CD4-positive, CD25-positive, alpha-beta regulatory T cell (primary cell): ENCODE results near the gene DYNC1I1. TPM values are rescaled to one million over a fixed set of nuclear protein-coding genes. Genes with fewer than 3 reads are reported as not detected.

Source experiments
- ATAC-seq, 2 donors: fragments of 150-1000 bp; cut with Tn5 transposase; one replicate each; pipeline ENCODE4 v1.10.0; 2021; ENCODE audit warnings: low read depth in 2 of 2, moderate number of reproducible peaks in 2 of 2, moderate library complexity in 1 of 2
- DNase-seq, 3 donors: peaks; one replicate each; pipeline versions ENCODE4 v3.0.0 to v3.0.0-alpha.2; 2012 to 2022; ENCODE audit warnings: mixed read lengths in 1 of 3
- H3K27ac ChIP-seq: one replicate; pipeline ENCODE4 v1.7.0; 2013; ENCODE audit warnings: mild to moderate bottlenecking, low read length; ENCODE audit not compliant: insufficient read depth, poor library complexity, severe bottlenecking
- H3K27me3 ChIP-seq: one replicate; pipeline ENCODE4 v1.7.0; 2013; ENCODE audit warnings: low read length; ENCODE audit not compliant: control insufficient read depth, insufficient read depth
- H3K36me3 ChIP-seq: one replicate; pipeline ENCODE4 v1.7.0; 2013; ENCODE audit warnings: mild to moderate bottlenecking, low read length, moderate library complexity; ENCODE audit not compliant: control insufficient read depth, insufficient read depth
- H3K4me1 ChIP-seq: 2 replicates; pipeline ENCODE4 v1.7.0; 2013; ENCODE audit warnings: mild to moderate bottlenecking, low read length; ENCODE audit not compliant: insufficient read depth, control insufficient read depth, poor library complexity, severe bottlenecking
- H3K4me3 ChIP-seq: one replicate; pipeline ENCODE4 v1.7.0; 2013; ENCODE audit warnings: low read depth, mild to moderate bottlenecking, low read length, moderate library complexity
- H3K9me3 ChIP-seq, 2 experiments: 1 replicate in 1 of 2; 2 replicates in 1 of 2; pipeline ENCODE4 v1.7.0; 2013; ENCODE audit warnings: low read length in 2 of 2, mild to moderate bottlenecking in 1 of 2, moderate library complexity in 1 of 2; ENCODE audit not compliant: control insufficient read depth in 2 of 2
- H3K27ac Mint-ChIP-seq, 3 donors: one replicate each; pipeline ENCODE4 v1.8.0; 2020 to 2022; ENCODE audit warnings: mild to moderate bottlenecking in 3 of 3, mixed read lengths in 3 of 3, moderate library complexity in 2 of 3
- H3K27me3 Mint-ChIP-seq: one replicate; pipeline ENCODE4 v1.8.0; 2022; ENCODE audit warnings: mild to moderate bottlenecking, mixed read lengths
- H3K36me3 Mint-ChIP-seq: one replicate; pipeline ENCODE4 v1.8.0; 2020; ENCODE audit warnings: mixed read lengths
- H3K4me1 Mint-ChIP-seq, 4 donors: one replicate each; pipeline ENCODE4 v1.8.0; 2020 to 2022; ENCODE audit warnings: mixed read lengths in 4 of 4, mild to moderate bottlenecking in 1 of 4
- H3K4me3 Mint-ChIP-seq, 4 donors: one replicate each; pipeline ENCODE4 v1.8.0; 2020 to 2022; ENCODE audit warnings: mild to moderate bottlenecking in 4 of 4, mixed read lengths in 4 of 4, moderate library complexity in 3 of 4
- H3K9me3 Mint-ChIP-seq, 7 donors: one replicate each; pipeline ENCODE4 v1.8.0; 2020 to 2022; ENCODE audit warnings: mixed read lengths in 7 of 7, mild to moderate bottlenecking in 3 of 7, moderate library complexity in 2 of 7
- polyA plus RNA-seq, 4 donors: library from polyadenylated mRNA; unstranded; fragments of 300-500 nt; fragmentation: Illumina TruSeq; gene quantifications; one replicate each; pipeline ENCODE4 v1.2.3, GENCODE V29; 2021
- total RNA-seq: library from RNA; stranded (reverse); gene quantifications from one replicate; pipeline ENCODE4 v1.2.3, GENCODE V29; 2022

The DYNC1I1 gene
- total and polyA plus RNA-seq, 5 donors from 2014 or later = not detected

- Histone ChIP-seq H3K4me1 (no peaks in the 10 kb centered on the region), H3K27ac (no peak overlapping the region), H3K27me3 (peaks cover 15% of the 10 kb centered on the region), H3K36me3 (no peaks in the 10 kb centered on the region), H3K4me3 (no peak overlapping the region), H3K9me3 (no peaks in the 10 kb centered on the region)
- DNase-seq (no peak), ATAC-seq (no peak)
- Mint-ChIP-seq H3K9me3 (peaks cover 0 to 2% (median 0%) of the 10 kb centered on the region in 7 donors), H3K27ac (no peak overlapping the region), H3K4me3 (no peak overlapping the region), H3K4me1 (peaks cover 0 to 3% (median 0%) of the 10 kb centered on the region in 4 donors), H3K36me3 (no peaks in the 10 kb centered on the region), H3K27me3 (peaks cover 26% of the 10 kb centered on the region)
Measured at GRCh38 chr7:95776561-95777185, 4.3 kb downstream of the DYNC1I1 start.

DNA sequence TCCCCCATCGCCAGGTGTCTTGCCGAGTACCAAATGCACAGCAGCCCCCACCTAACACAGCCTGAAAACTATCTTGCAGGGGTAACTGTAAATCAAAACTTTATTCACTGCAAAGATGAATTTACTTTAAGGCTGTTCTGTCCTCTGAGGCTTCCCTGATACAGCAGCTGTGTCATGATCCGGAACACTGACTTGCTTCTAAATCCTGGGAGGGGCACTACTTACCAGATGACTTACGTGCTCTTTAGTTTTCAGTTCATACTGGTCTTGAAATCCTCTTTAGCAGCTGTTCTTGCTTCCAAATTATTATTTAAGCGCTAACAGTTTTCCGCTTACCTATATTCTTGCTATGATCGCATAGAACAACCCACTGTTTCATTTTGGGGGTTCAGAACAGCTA is 4.9 kb downstream of the DYNC1I1 start:
- DNase-seq = no peak
- Histone ChIP-seq H3K27me3 (peaks cover 15% of the 10 kb centered on the region), H3K4me3 (no peak overlapping the region), H3K9me3 (no peaks in the 10 kb centered on the region), H3K4me1 (no peaks in the 10 kb centered on the region), H3K36me3 (no peaks in the 10 kb centered on the region), H3K27ac (no peak overlapping the region)
- Mint-ChIP-seq H3K9me3 (peaks cover 0 to 3% (median 0%) of the 10 kb centered on the region in 7 donors), H3K27me3 (peaks cover 26% of the 10 kb centered on the region), H3K4me1 (peaks cover 0 to under 1% (median 0%) of the 10 kb centered on the region in 4 donors), H3K4me3 (no peak overlapping the region), H3K27ac (no peak overlapping the region), H3K36me3 (no peaks in the 10 kb centered on the region)
- no peak for ATAC-seq

DNA sequence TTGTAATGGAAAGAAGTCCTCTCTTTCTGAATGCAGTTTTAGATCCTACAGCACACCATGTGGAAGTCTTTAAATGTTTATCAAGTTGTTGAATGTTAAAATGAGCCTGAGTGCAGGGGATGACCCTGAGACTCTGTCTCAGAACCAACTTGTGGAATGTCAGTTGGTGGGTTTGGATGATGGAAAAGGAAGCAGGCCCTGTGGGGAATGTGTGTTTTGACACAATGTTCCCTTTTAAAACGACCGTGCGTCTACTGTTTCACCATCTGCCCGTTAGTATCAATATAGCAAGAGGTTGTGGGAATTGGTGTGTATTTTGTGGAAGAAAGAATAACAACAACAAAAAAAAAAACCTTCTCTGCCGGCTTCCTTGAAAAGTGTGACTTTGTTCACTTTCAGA is 8.3 kb downstream of the DYNC1I1 start:
- no peaks in the 10 kb centered on the region for H3K27me3 ChIP-seq
- no peaks in the 10 kb centered on the region for H3K36me3 Mint-ChIP-seq
- no peak overlapping the region for H3K27ac Mint-ChIP-seq
- H3K9me3 Mint-ChIP-seq = peaks cover 0 to 5% (median 0%) of the 10 kb centered on the region in 7 donors
- H3K4me3 ChIP-seq = no peak overlapping the region
- H3K4me1 ChIP-seq = no peaks in the 10 kb centered on the region
- no peaks in the 10 kb centered on the region for H3K27me3 Mint-ChIP-seq
- H3K4me1 Mint-ChIP-seq = no peaks in the 10 kb centered on the region
- ATAC-seq = no peak
- no peaks in the 10 kb centered on the region for H3K9me3 ChIP-seq
- H3K36me3 ChIP-seq = no peaks in the 10 kb centered on the region
- DNase-seq = no peak
- H3K4me3 Mint-ChIP-seq = no peak overlapping the region
- no peak overlapping the region for H3K27ac ChIP-seq

DNA sequence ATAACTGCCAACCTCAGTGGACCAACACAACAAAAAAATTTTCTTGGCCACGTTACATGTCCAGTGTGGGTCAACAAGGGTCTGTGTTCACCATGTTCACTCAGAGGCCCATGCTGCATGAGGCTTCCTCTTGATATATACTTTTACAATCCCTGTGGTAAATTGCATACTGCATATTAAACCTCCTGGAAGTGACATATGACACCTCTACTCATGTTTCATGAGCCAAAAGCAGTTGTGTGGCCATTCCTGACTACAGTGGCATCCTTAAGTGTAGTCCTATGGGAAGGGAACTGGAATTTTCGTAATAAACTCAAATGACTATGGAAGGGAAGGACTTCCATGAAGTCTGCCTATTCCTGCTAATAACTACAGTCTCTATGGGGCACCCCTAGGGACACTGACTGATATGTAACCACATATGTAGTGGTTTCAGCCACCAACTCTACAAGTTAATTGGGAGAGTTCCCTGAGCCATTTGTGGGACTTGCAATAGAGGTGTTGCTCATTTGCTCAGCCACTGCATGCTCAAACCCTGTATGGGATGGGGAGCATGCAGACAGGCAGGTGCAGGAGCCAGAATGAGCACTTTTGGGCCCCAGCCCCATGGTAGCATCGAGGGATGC is 9.7 kb downstream of the DYNC1I1 start:
- H3K36me3 Mint-ChIP-seq = no peaks in the 10 kb centered on the region
- H3K4me3 Mint-ChIP-seq = no peak overlapping the region
- ATAC-seq (no peak), DNase-seq (no peak)
- H3K4me1 Mint-ChIP-seq = no peaks in the 10 kb centered on the region
- no peak overlapping the region for H3K4me3 ChIP-seq
- peaks cover 0 to 5% (median 0%) of the 10 kb centered on the region in 7 donors for H3K9me3 Mint-ChIP-seq
- no peak overlapping the region for H3K27ac ChIP-seq
- no peaks in the 10 kb centered on the region for H3K36me3 ChIP-seq
- H3K4me1 ChIP-seq = no peaks in the 10 kb centered on the region
- no peaks in the 10 kb centered on the region for H3K9me3 ChIP-seq
- H3K27me3 Mint-ChIP-seq = no peaks in the 10 kb centered on the region
- no peaks in the 10 kb centered on the region for H3K27me3 ChIP-seq
- H3K27ac Mint-ChIP-seq = no peak overlapping the region

DNA sequence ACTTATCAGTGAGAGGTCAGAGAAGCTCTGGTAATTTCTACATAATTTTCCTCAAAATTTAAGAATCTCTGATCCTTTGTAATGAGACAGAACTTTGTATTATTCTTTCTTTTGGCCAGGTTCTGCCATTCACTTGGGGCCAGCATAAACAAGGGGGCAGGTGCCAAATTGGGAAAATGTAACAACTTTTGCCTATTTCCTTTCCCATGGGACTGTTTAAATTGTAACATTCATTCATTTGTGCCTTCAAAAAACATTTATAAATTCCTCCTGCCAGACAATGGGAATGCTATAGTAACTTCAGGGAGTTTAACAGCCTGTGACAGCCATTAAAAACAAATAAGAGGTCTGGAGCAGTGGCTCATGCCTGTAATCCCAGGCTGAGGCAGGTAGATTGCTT is 12.4 kb downstream of the DYNC1I1 start:
- no peaks in the 10 kb centered on the region for H3K36me3 Mint-ChIP-seq
- H3K9me3 Mint-ChIP-seq = peaks cover 0 to 7% (median 0%) of the 10 kb centered on the region in 7 donors
- no peaks in the 10 kb centered on the region for H3K9me3 ChIP-seq
- H3K36me3 ChIP-seq = no peaks in the 10 kb centered on the region
- ATAC-seq (no peak), DNase-seq (no peak)
- H3K4me1 ChIP-seq = no peaks in the 10 kb centered on the region
- H3K27ac Mint-ChIP-seq = no peak overlapping the region
- H3K4me1 Mint-ChIP-seq = no peaks in the 10 kb centered on the region
- no peaks in the 10 kb centered on the region for H3K27me3 ChIP-seq
- no peak overlapping the region for H3K27ac ChIP-seq
- H3K4me3 ChIP-seq = no peak overlapping the region
- H3K27me3 Mint-ChIP-seq = no peaks in the 10 kb centered on the region
- H3K4me3 Mint-ChIP-seq = no peak overlapping the region

- H3K4me3 Mint-ChIP-seq = no peak overlapping the region
- no peaks in the 10 kb centered on the region for H3K4me1 Mint-ChIP-seq
- no peak for ATAC-seq
- H3K27ac Mint-ChIP-seq = no peak overlapping the region
- Histone ChIP-seq H3K4me3 (no peak overlapping the region), H3K27me3 (no peaks in the 10 kb centered on the region), H3K9me3 (no peaks in the 10 kb centered on the region), H3K36me3 (no peaks in the 10 kb centered on the region), H3K27ac (no peak overlapping the region), H3K4me1 (no peaks in the 10 kb centered on the region)
- H3K36me3 Mint-ChIP-seq = no peaks in the 10 kb centered on the region
- no peaks in the 10 kb centered on the region for H3K27me3 Mint-ChIP-seq
- H3K9me3 Mint-ChIP-seq = peaks cover 0 to 7% (median 3%) of the 10 kb centered on the region in 7 donors
- DNase-seq = no peak
Measured at GRCh38 chr7:95788258-95788657, 15.9 kb downstream of the DYNC1I1 start.

GRCh38 chr7:95788884-95789283 is 16.5 kb downstream of the DYNC1I1 start:
- no peaks in the 10 kb centered on the region for H3K36me3 ChIP-seq

DNA sequence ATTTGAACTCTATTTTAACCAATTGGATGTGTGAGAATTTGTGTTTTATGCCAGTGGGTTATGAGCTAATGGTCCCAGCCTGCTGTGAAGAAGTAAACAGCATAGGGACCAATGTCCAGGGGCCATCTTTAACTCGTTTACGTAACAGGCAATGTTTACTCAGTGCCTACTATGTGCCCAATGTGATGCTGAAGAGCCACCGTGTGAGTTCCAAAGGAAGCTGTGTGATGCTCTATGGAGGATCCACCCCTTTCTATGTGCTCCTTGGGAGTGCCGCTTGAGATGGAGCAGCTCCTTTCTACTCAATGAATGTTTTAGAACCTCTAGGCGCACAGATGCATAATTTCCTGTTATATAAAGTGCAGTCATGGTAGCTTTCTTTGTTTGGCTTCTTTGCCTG is 21.3 kb downstream of the DYNC1I1 start:
- H3K27ac Mint-ChIP-seq = no peak overlapping the region

More at GRCh38 chr7:95788884-95789283, 16.5 kb downstream of the DYNC1I1 start:
- Mint-ChIP-seq H3K27me3 (no peaks in the 10 kb centered on the region), H3K27ac (no peak overlapping the region), H3K4me1 (no peaks in the 10 kb centered on the region), H3K9me3 (peaks cover 0 to 7% (median 3%) of the 10 kb centered on the region in 7 donors), H3K4me3 (no peak overlapping the region), H3K36me3 (no peaks in the 10 kb centered on the region)
- H3K4me1 ChIP-seq = no peaks in the 10 kb centered on the region
- ATAC-seq (no peak), DNase-seq (no peak)
- no peak overlapping the region for H3K27ac ChIP-seq
- no peaks in the 10 kb centered on the region for H3K9me3 ChIP-seq
- no peaks in the 10 kb centered on the region for H3K27me3 ChIP-seq
- H3K4me3 ChIP-seq = no peak overlapping the region

More for the DNA sequence above, 21.3 kb downstream of the DYNC1I1 start:
- no peak for ATAC-seq
- H3K4me1 Mint-ChIP-seq = no peaks in the 10 kb centered on the region
- DNase-seq = no peak
- no peaks in the 10 kb centered on the region for H3K27me3 Mint-ChIP-seq
- Histone ChIP-seq H3K4me3 (no peak overlapping the region), H3K4me1 (no peaks in the 10 kb centered on the region), H3K9me3 (no peaks in the 10 kb centered on the region), H3K36me3 (no peaks in the 10 kb centered on the region), H3K27me3 (no peaks in the 10 kb centered on the region), H3K27ac (no peak overlapping the region)
- peaks cover 0 to 5% (median 2%) of the 10 kb centered on the region in 7 donors for H3K9me3 Mint-ChIP-seq
- H3K36me3 Mint-ChIP-seq = no peaks in the 10 kb centered on the region
- no peak overlapping the region for H3K4me3 Mint-ChIP-seq
